Measurements from ENCODE around the gene SCN8A.

Gene SCN8A

DNA sequence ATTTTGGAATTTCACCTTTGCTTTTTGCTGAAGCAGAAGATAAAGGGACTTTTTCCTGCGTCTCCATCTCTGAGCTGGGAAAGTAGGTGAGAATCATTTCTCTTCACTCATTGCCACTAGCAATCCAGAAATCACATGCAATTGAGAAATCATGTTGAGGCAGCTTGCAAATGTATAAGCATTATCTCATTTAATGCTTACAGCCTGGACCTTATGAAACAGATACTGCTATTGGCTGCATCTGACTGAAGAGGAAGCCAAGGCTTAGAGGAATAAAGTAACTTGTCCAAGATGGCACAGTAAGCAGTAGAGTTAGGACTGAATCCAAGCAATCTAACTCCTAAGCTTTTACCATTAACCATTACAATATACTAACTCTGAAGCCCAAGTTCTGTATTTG is 135.1 kb downstream of the SCN8A start:
- in situ Hi-C loops (cut with HindIII; ENCODE audit: low sequenced_read_pairs) = no loop called here
- TF ChIP-seq CTCF (IDR thresholded peaks at IDR 0.05; ENCODE audit: low read depth, low read length, missing control alignments) = no peak
- DNase-seq (ENCODE audit: low read depth) = no peak
- no peak overlapping the region for H3K4me3 ChIP-seq (ENCODE audit: low read depth, low read length)

DNA sequence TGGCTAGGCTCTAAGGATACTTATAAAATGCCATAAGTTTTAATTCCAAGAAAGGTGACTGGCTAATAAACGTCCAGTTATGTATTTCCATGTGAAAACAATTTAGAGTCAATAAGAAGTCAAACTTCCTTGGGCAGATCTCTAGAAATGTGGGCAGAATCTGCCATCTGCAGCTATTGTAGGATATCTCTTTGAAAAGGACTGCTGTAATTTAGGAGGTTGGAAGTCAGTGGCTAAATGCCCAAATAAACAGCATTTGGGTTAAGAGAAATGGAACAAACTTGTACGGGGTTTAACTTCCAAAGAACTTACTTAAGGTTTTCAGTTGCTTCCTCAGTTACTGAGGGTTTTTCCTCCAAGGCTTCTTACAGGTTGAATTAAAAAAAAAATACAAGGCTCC is 135.9 kb downstream of the SCN8A start:
- TF ChIP-seq CTCF (IDR thresholded peaks at IDR 0.05; ENCODE audit: low read depth, low read length, missing control alignments) = no peak
- no peak for DNase-seq (ENCODE audit: low read depth)
- in situ Hi-C loops (cut with HindIII; ENCODE audit: low sequenced_read_pairs) = no loop called here
- no peak overlapping the region for H3K4me3 ChIP-seq (ENCODE audit: low read depth, low read length)

DNA sequence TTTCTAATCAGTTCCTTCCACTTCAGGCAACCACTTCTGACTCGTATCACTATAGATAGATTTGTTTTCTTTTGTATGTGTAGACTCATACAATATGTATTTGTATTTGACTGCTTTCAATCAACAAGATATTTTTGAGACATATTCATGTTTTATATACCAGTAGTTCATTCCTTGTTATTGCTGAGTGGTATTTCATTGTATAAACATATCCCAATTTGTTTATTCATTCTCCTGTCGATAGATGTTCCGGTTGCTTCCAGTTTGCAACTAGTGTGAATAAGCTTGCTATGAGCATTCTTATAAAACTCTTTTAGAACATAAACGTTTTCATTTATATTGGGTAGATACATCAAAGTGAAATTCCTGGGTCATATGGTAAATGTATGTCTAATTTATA is 138.3 kb downstream of the SCN8A start:
- DNase-seq (ENCODE audit: low read depth) = no peak
- no peak for TF ChIP-seq CTCF (IDR thresholded peaks at IDR 0.05; ENCODE audit: low read depth, low read length, missing control alignments)
- H3K4me3 ChIP-seq (ENCODE audit: low read depth, low read length) = no peak overlapping the region
- in situ Hi-C loops (cut with HindIII; ENCODE audit: low sequenced_read_pairs) = no loop called here

GRCh38 chr12:51730745-51731144 is 139.7 kb downstream of the SCN8A start:
- DNase-seq (ENCODE audit: low read depth) = no peak
- H3K4me3 ChIP-seq (ENCODE audit: low read depth, low read length) = no peak overlapping the region
- TF ChIP-seq CTCF (IDR thresholded peaks at IDR 0.05; ENCODE audit: low read depth, low read length, missing control alignments) = no peak
- in situ Hi-C loops (cut with HindIII; ENCODE audit: low sequenced_read_pairs) = no loop called here

GRCh38 chr12:51740536-51740935 is 149.5 kb downstream of the SCN8A start:
- H3K4me3 ChIP-seq (ENCODE audit: low read depth, low read length) = no peak overlapping the region
- no peak for DNase-seq (ENCODE audit: low read depth)
- in situ Hi-C loops (cut with HindIII; ENCODE audit: low sequenced_read_pairs) = no loop called here

DNA sequence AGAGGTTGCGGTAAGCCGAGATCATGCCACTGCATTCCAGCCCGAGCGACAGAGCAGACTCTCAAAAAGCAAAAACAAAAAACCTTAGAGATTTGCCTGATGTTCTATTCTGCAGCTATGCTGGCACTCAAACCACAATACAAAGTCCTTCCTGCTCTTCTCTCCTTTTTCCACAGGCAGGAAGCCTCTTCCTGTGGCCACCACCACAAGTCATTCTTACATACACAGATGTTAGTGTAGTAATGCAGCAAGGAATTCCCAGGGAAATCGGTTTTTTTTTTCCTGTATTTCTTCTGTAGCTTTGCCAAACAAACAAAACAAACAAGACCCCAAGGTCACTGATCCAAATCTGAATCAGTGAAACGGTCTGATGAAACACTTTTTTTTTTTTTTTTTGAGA is 153.2 kb downstream of the SCN8A start:
- in situ Hi-C loops (cut with HindIII; ENCODE audit: low sequenced_read_pairs) = no loop called here
- peak; percentile 22 for DNase-seq (ENCODE audit: low read depth)
- no peak for TF ChIP-seq CTCF (IDR thresholded peaks at IDR 0.05; ENCODE audit: low read depth, low read length, missing control alignments)
- H3K4me3 ChIP-seq (ENCODE audit: low read depth, low read length) = no peak overlapping the region

More at GRCh38 chr12:51740536-51740935, 149.5 kb downstream of the SCN8A start:
- TF ChIP-seq CTCF (IDR thresholded peaks at IDR 0.05; ENCODE audit: low read depth, low read length, missing control alignments) = no peak

- in situ Hi-C loops (cut with HindIII; ENCODE audit: low sequenced_read_pairs) = no loop called here
- no peak overlapping the region for H3K4me3 ChIP-seq (ENCODE audit: low read depth, low read length)
Observed at GRCh38 chr12:51744957-51745356, 153.9 kb downstream of the SCN8A start.

More at GRCh38 chr12:51744957-51745356, 153.9 kb downstream of the SCN8A start:
- no peak for TF ChIP-seq CTCF (IDR thresholded peaks at IDR 0.05; ENCODE audit: low read depth, low read length, missing control alignments)
- DNase-seq (ENCODE audit: low read depth) = no peak
